Ishikawa (cell line): ENCODE data around the gene DMRTC2.

Source experiments
- CEBPB ChIP-seq: IDR thresholded peaks from 2 replicates; pipeline ENCODE4 v1.6.1; 2012
- CREB1 ChIP-seq: IDR thresholded peaks from 2 replicates; pipeline ENCODE4 v1.6.1; 2012; ENCODE audit warnings: low read depth
- EGR1 ChIP-seq: IDR thresholded peaks from 2 replicates; pipeline ENCODE4 v1.6.1; 2012
- EP300 ChIP-seq: IDR thresholded peaks from 2 replicates; pipeline ENCODE4 v1.6.1; 2012; ENCODE audit warnings: borderline replicate concordance
- RAD21 ChIP-seq: IDR thresholded peaks from 2 replicates; pipeline ENCODE4 v1.6.1; 2012; ENCODE audit warnings: low read depth
- TAF1 ChIP-seq: IDR thresholded peaks from 2 replicates; pipeline ENCODE4 v1.6.1; 2012; ENCODE audit warnings: low read depth, mild to moderate bottlenecking
- TCF12 ChIP-seq: IDR thresholded peaks from 2 replicates; pipeline ENCODE4 v1.6.1; 2012; ENCODE audit warnings: low read depth
- TEAD4 ChIP-seq: IDR thresholded peaks from 2 replicates; pipeline ENCODE4 v1.6.1; 2012
- YY1 ChIP-seq: IDR thresholded peaks from 2 replicates; pipeline ENCODE4 v1.6.1; 2012; ENCODE audit warnings: low read depth
- ZBTB7A ChIP-seq: IDR thresholded peaks from 2 replicates; pipeline ENCODE4 v1.6.1; 2012; ENCODE audit warnings: low read depth
- TF ChIP-seq, protein P1 (sequence below): IDR thresholded peaks from 2 replicates; pipeline ENCODE4 v1.6.1; 2012; ENCODE audit warnings: low read depth, mild to moderate bottlenecking
- TF ChIP-seq, protein P2 (sequence below): IDR thresholded peaks from 2 replicates; pipeline ENCODE4 v1.6.1; 2012
- TF ChIP-seq, protein P3 (sequence below): IDR thresholded peaks from 2 replicates; pipeline ENCODE4 v1.6.1; 2012

DNA sequence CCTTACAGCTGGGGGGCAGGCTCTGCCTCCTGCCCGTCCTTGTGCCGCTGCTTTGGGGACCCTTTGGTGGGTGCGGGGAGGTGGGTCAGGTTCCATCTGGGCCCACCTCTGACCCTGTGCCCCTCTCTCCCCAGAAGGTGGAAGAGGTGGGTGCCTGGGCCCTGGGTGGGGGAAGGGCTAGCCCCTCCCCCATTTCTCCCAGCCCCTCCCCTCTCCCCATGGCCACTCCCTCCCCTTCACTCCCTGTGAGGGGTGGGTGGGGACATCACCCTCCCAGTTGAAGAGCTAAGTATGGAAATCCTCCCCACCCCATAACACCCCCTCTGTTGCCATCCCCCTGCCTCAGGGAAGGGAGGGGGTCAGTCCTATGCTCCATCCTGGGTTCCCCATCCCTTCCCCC is 52.3 kb downstream of the DMRTC2 start:
- no peak for TF ChIP-seq YY1
- TF ChIP-seq, protein P1, sequence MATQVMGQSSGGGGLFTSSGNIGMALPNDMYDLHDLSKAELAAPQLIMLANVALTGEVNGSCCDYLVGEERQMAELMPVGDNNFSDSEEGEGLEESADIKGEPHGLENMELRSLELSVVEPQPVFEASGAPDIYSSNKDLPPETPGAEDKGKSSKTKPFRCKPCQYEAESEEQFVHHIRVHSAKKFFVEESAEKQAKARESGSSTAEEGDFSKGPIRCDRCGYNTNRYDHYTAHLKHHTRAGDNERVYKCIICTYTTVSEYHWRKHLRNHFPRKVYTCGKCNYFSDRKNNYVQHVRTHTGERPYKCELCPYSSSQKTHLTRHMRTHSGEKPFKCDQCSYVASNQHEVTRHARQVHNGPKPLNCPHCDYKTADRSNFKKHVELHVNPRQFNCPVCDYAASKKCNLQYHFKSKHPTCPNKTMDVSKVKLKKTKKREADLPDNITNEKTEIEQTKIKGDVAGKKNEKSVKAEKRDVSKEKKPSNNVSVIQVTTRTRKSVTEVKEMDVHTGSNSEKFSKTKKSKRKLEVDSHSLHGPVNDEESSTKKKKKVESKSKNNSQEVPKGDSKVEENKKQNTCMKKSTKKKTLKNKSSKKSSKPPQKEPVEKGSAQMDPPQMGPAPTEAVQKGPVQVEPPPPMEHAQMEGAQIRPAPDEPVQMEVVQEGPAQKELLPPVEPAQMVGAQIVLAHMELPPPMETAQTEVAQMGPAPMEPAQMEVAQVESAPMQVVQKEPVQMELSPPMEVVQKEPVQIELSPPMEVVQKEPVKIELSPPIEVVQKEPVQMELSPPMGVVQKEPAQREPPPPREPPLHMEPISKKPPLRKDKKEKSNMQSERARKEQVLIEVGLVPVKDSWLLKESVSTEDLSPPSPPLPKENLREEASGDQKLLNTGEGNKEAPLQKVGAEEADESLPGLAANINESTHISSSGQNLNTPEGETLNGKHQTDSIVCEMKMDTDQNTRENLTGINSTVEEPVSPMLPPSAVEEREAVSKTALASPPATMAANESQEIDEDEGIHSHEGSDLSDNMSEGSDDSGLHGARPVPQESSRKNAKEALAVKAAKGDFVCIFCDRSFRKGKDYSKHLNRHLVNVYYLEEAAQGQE: no peak
- TF ChIP-seq EP300: no peak
- TF ChIP-seq TCF12: no peak
- TF ChIP-seq TEAD4: no peak
- no peak for TF ChIP-seq TAF1
- TF ChIP-seq, protein P2, sequence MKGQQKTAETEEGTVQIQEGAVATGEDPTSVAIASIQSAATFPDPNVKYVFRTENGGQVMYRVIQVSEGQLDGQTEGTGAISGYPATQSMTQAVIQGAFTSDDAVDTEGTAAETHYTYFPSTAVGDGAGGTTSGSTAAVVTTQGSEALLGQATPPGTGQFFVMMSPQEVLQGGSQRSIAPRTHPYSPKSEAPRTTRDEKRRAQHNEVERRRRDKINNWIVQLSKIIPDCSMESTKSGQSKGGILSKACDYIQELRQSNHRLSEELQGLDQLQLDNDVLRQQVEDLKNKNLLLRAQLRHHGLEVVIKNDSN: no peak
- TF ChIP-seq, protein P3, sequence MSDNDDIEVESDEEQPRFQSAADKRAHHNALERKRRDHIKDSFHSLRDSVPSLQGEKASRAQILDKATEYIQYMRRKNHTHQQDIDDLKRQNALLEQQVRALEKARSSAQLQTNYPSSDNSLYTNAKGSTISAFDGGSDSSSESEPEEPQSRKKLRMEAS: no peak
- no peak for TF ChIP-seq RAD21
- TF ChIP-seq CEBPB: no peak
- TF ChIP-seq EGR1: no peak
- no peak for TF ChIP-seq CREB1
- no peak for TF ChIP-seq ZBTB7A
